Fibroblast of the conjunctiva (primary cell): ENCODE results near the gene THADA.

ENCODE experiments used
- DNase-seq: peaks from one replicate; pipeline ENCODE4 v3.0.0-alpha.2; 2010; ENCODE audit warnings: low read depth

Gene THADA

DNA sequence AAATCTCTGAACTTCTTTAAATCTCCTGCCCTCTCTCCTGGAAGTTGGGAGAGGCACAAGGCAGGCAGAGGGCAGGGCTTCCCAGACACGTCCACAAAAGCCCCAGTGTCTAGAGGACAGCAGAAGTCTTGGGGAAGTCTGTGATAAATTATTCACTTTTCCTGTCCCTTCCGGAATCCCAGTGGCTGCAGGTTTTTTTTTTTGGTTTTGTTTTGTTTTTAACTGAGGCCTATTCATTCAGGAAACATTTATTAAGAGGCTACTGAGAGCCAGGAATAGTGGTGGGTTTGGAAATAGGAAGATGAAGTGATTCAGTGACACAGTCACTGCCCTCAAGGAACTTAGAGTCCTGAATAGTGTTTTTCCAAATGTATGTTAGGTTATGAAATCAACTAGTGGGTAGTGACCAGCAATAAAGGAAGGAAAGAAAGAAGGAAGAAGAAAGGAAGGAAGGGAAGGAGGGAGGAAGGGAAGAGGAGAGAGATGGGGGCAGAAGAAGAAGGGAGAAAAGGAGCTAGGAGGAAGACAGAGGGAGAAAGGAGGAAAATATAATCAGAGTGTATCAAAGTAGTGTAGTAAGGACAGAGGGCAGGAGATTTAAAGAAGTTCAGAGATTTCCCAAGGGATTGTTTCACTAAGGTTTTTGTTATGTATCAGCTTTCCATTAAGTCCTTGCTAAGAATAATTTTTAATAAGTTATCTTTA lies 270.6 kb downstream of the THADA start:
- DNase-seq = no peak

DNA sequence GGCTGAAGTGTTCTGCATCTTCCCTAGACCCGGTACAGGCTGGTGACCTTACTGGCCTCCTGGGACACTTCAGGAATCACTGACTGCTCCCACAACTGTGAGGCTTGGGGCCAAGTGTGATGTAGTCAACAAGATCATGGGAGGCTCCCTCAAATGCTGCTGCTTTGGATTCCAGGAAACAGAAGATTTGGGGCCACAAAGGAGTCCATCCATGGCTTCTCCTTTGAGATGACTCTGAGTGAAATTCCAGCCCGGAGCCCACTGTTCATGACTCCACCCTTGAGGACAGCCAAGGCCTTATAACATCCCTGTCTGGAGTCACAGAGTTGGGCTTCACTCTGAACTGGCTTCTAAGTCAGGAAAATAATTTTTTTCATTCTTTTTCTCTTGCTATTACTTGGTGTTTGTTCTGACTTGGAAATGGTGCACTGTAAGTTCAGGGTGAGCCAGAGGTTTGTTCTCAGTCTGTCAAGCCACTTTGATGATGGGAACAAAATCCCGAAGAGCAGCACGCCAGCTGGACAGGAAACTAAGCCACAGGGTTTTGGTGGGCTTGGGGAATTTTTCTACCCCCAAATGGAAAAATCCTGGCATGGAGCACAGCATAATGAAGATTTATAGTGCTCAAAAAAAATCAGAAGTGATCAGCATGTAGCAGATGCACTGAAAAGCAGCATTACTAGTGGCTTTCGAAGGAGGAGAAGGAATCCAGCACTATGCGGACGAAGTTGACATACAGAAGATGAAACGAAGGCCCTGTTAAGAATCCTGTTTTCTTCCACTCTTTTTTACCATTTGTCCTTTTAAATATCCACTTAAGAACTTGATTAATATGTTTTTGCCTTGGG lies 271.4 kb downstream of the THADA start:
- no peak for DNase-seq

DNA sequence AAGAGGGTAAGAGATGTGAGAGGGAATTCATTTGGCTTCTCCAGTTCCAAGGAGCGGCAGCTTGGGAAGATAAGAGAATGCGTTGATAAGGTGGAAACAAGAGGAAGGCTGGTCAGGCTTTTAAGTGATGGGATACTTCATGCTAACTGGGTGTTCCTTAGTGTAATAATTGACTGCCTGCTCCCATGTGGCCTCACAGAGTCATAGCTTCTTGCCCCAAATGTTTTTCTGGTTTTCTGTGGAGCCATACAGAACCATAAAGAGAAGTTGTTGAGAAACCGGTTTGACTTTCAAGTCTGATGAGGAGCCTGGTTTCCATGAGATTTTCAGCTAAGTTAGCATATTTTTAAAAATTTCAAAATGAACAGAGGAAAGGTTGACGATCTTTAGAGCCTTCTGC lies 272.0 kb downstream of the THADA start:
- DNase-seq = no peak

DNA sequence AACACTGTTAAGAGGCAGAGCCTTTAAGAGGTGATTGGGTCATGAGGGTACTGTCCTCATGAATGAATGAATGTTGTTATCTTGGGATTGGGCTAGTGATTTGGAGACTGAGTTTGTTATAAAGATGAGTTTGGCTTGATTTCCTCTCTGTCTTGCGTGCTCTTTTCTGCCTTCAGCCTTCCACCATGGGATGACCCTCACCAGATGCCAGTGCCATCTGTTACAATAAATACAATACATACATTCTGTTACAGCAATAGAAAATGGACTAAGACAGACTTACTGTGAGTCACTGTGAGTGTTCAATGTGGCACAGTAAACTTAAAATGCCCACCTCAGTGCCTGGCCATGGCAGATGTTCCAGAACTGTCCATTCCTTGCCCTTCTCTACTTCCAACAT lies 274.4 kb downstream of the THADA start:
- DNase-seq = no peak

DNA sequence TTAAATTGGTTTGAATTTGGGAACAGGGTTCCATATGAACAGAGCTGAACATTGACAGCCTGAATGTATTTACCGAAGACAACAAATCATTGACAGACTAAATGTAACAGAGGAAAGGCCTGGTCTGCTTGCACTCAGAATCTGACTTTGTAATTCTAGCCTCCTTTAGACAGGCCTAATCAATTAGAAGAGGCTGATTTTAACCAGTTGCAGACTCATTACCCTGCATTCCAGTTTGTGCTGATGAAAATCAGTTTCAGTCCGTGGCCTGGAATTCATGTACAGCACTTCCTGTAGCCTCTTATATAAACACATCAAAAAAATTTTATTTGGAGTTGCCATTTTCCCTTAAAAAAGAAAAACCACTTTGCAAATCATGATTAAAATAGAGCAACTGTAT lies 276.3 kb downstream of the THADA start:
- no peak for DNase-seq

DNA sequence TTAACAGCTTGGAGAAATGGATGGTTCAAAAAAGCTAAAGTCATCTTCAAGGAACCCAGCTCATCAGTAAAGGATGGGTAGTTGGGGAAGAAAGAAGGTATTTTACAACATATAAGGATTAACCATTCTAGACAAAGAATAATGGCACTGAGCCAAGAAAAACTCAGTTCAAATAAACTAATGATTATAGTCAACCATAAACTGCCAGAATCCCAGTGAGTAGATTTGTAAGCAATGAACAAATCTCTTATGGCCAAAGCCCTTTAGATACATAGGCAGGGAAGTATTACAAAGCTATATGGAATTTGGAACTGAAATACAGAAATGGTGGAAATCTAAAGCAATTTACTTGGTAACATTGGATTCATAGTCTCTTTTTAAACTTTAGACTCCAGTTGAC lies 277.0 kb downstream of the THADA start:
- DNase-seq = peak; percentile 36

DNA sequence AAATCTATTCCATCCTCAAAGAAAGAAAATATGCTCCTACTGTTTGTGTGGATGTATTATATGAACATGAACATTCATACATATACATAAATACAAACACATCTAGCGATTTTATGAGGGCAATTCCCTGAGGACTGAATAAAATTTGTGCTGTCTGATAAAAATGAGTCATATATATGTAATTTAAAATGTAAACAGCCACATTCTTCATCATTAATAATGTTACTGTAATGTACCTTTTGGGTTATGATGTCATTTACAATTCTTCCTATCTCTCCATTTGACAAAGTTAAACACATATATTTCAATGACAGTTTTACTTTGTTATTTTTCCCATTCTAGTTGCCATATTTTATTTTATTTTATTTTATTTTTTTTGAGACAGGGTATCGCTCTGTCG lies 278.2 kb downstream of the THADA start:
- DNase-seq = no peak

DNA sequence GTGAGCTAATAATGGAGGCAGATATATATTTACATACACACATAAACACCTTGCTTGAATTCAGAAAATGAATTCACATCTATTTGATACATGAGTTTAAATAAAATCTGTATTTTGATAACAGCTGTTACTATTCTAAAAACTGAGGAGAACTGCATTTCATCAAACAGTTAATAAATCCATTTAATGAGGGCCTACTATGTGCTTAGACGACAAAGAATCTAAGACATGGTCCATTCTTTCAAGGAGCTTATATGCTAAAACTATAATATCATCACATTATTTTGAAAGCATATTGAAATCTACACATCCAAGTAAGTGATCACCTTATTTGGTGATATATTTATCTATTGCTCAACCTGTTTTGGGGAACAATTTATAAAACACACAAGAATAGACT lies 278.6 kb downstream of the THADA start:
- DNase-seq = no peak

DNA sequence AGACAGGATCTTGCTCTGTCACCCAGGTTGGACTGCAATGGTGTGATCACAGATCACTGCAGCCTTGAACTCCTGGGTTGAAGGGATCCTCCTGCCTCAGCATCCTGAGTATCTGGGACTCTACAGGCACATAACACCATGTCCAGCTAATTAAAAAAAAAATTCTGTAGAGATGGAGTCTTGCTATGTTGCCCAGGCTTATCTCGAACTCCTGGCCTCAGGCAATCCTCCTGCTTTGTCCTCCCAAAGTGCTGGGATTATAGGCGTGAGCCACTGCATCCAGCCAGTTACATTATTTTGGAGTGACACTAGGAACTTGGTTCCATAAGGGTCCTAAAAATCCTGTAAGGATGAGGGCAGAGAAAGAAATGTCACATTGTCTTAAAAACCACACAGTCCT lies 280.4 kb downstream of the THADA start:
- no peak for DNase-seq

DNA sequence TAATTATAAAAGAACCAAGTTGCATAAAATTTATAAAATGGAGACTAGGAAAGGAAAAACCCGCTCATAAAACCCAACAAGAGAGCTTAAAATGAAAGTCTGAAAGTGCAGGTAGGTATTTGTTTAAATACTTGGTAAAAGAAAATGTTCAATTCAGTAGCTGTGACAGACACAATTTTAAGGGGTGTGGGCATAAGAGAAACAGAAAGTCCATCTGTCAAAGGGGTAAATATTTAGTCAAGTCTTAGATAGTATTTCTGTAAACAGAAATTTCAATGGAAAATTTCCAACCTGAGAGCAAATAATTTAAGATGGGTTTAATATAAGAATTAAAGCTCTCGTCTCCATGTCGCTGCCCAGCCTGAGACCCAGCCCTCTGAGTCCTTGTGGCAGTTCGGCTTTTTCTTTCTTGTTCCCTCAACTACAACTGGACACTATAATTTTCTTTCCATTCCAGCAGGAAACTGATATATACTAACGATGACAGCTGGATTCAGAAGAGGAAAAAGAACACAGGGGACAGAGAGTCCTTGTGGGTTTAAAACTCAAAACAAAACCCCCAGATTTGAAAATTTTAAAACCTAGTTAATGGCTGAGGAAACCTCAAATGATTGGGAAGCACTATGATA lies 281.4 kb downstream of the THADA start:
- DNase-seq = no peak

DNA sequence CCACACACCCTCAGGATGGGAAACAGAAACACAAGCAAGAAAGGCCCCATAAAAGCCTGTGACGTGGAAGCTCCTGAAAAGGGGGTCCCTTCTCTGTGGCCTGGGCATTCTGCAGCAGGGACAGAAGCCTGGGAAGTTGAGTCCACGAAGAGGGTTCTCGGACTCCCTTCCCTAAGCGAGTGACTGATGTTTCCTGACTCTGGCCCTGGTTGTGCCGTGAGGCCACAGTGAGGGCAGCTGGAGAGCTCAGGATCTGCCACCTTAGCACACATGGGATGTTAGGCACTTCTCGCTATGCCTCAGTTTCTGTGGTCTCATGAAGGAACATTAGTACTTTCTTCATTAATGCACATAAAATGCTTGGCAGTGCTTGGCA lies 282.2 kb downstream of the THADA start:
- DNase-seq = no peak

DNA sequence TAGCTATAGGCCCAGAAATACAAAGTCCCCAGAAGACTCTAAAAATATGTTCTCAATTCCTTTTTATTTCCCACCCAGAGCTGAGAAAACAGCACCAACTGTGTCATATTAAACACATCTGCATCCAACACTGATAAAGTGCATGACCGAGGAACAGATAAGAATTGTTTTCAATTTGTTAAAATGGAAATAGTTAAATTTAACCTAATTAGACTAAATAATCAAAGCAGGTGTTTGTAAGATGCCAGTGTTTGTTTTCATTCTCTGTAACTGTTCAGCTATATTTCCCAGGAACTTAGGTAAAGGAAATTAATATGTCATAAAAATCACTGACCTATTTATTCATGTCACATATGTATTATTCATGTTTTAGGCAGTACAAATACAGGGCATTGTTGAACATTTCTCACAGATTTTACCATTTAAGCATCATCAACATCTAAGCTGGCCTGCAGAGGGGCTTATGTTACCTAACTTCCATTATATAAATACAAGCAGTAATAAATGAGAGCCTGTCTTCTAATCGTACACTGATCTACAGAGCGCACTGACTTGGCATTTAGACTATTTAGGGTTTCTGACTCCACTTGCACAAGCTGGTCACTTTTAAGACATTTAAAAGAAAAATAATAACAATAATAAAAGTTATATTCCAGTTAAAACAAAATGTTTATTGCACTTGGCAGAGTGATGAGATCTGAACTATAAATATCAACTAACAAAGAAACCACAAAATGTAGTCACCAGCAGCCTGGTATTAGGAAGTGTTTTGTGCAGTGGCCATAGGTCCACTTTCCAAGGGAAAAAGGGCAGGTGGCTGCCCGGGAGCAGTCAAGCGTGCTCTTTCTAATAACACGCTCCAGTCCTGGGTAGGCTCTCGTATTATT lies 282.8 kb downstream of the THADA start:
- peak; percentile 44 for DNase-seq

DNA sequence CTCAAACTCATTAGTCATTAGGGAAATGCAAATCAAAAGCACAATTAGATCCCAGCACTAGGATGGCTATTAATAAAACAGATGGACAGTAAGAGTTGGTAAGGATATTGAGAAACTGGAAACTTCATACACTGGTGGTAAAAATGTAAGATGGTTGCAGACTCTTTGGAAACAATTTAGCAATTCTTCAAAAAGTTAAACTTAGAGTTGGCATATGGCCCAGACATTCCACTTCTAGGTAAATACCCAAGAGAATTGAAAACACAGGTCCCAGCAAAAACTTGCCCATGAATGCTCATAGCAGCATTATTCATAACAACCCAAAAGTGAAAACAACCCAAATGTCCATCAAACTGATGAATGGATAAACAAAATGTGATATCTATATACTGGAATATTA lies 284.6 kb downstream of the THADA start:
- DNase-seq = peak; percentile 33

DNA sequence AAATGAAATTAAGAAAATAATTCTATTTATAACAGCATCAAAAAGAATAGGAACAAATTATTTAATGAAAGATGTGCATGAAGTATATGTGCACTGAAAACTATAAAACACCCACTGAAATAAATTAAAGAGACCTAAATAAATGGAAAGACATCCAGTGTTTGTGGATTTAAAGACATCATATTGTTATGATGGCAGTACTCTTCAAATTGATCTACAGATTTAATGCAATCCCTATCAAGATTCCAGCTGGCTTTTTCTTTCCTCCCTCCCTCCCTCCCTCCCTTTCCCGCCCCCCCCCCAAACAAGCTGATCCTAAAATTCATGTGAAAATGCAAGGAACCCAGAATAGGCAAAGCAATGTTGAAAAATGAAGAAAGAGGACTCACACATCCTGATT lies 285.9 kb downstream of the THADA start:
- no peak for DNase-seq

DNA sequence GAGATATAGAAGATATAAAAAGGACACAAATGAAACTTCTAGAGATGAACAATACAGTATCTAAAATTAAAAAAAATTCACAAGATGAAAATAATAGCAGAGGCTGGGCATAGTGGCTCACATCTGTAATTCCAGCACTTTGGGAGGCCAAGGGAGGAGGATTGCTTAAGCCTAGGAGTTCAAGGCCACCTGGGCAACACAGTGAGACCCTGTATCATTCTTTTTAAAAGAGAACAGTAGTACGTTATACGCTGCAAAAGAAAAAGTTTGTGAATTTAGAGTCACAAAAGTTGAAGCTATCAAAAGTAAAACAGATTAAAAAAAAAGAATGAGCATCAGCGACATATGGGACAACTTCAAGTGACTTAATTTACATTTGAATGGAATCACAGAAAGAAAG lies 287.9 kb downstream of the THADA start:
- no peak for DNase-seq

DNA sequence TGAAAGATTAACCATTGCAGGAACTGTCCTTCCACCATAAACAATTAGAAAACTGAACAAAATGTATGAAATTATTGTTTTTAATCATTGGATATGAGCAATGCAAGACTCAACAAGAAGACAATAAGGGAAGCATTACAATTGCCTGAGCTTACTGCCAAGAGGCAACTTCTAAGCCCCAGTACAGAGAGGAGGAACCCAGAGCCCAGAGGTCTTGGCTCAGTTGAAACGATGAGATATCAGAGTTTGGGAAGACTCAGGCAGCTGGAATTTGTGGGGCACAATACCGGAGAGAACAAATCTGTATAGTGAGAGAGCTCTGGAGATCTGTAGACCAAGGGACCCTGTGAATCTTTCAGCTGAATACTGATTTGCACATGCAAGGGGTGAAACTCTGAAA lies 288.8 kb downstream of the THADA start:
- no peak for DNase-seq

DNA sequence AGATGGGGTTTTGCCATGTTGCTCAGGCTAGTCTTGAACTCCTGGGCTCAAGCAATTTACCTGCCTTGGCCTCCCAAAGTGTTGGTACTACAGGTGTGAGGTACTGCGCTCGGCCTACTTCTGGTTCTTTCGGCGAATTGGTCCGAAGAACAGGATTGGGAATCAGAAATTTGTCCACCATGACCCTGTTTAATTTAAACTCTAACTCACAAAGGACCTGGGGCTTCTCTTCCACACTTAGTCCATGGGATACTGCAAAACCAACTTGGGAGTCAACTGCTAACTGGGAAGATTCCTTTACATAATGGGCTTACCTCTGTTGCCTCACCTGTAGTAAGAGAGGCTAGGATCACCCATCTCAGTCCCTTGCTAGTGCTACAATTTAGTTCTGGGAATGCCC lies 289.6 kb downstream of the THADA start:
- no peak for DNase-seq

DNA sequence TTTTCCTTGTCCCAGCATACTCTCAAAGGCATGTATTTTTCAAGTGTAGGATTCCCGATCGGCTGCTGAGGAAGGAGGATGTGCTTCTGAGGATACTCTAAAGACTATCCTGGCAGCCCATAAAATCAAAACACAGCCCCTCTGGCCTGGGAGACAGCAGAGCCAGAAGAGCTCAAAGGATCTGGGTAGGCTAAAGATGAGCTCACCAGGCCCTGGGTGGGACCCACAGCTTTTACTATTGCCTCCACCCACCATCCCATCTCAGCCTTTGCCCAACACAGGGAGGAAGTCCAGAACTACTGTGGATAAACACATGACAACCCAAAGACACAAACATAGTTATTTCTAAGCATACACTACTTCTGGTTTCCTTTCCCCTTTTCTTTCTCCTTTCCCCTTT lies 290.3 kb downstream of the THADA start:
- peak; percentile 26 for DNase-seq

DNA sequence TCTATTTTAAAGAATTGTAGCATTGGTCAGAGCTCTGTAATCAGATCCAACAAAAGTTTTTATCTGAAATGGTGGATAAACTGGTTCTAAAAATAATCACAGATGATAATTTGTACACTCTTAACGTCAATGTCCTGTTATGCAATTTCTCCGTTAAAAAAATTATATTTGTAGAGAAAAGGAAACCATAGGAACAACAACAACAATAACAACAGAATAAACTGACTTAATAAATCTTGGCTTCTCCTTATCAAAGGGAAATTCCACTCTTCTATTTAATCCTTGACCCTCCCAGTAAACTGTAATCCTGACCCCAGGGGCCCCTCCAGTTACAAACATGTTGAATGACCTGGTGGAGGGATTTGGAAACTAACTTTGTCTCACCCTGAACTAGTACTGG lies 290.8 kb downstream of the THADA start:
- no peak for DNase-seq

DNA sequence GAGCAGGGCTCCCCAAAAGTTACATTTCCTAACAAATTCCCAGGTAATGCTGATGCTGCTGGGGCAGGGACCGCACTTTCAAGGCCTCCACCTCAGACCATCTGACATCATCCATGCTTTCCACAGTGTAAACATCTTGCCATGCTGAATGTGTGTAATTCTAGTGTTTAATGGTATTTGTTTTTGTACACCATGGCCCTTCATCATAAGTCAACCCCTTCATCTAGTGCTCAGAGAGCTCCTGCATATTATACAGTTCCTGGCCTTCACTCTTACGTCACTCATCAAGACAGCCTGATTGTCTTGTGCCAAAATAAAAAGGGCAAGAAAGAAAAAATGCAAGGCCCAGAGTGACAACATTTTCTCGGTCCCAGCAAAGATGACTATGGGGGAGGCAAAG lies 291.9 kb downstream of the THADA start:
- no peak for DNase-seq

DNA sequence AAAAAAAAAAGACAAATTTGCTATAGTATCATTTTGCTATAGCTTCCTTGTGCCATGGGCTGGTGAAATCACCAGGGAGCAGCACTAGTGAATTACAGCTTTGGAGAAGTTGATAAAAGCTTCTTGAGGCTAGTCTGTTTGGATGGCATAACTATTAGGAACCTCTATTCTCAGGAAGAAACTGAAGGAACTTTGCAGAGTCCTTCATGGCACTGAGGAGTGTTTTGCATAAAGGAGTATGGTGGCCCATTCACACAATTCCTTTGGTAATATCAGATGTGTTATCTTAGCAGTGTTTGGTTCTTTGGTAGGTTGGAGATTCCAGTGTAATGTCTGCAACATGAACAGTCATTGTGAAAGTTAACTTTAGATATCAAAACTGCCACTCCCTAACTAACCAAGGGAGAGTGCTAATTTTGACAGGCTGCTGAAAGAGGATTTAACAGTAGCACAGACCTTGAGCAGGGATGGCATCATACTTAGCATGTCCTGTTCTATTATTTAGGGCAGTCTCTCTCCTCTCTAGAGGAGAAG lies 292.8 kb downstream of the THADA start:
- no peak for DNase-seq
